PC-3 (cell line): ENCODE measurements around the gene GLRX. TPM values are rescaled to one million over a fixed set of nuclear protein-coding genes. Genes with fewer than 3 reads are reported as not detected.
A peak's percentile ranks its signal among the peaks of the same experiment; 100 is the strongest.

Experiments used
- ATAC-seq: fragments of 200-7000 bp; cut with Tn5 transposase; 2 replicates; pipeline ENCODE4 v1.9.1; 2020; ENCODE audit warnings: mild to moderate bottlenecking, moderate library complexity
- BruUV-seq: library from RNA; stranded (reverse); fragments of 400-500 nt; replicated peaks from 2 replicates; lab custom pipeline; 2021; lab: Mats Ljungman, UMichigan
- CTCF ChIA-PET: fragments of 300-600 bp; sonication (Branson Sonifier 250); formaldehyde crosslinking; loops from one replicate; lab custom pipeline; 2022; ENCODE audit warnings: antibody characterized with exemption; lab: Charles Lee
- POLR2A ChIA-PET: fragments of 300-600 bp; sonication (Branson Sonifier 250); formaldehyde crosslinking; loops from one replicate; lab custom pipeline; 2022; ENCODE audit warnings: antibody characterized with exemption; ENCODE audit not compliant: unreplicated experiment; lab: Charles Lee
- DNase-seq: peaks from one replicate; pipeline ENCODE4 v3.0.0-alpha.2; 2015
- H2AFZ ChIP-seq: fragments of 300-600 bp; sonication (generic); 2 replicates; pipeline ENCODE4 v1.6.0; 2016; ENCODE audit warnings: antibody characterized with exemption, low read length
- H3F3A ChIP-seq: fragments of 300-600 bp; sonication (generic); one replicate; pipeline ENCODE4 v1.6.0; 2017; ENCODE audit warnings: antibody characterized with exemption, low read length, control low read depth, mild to moderate bottlenecking; ENCODE audit not compliant: unreplicated experiment
- H3K27ac ChIP-seq: fragments of 300-600 bp; sonication (generic); 2 replicates; pipeline ENCODE4 v1.5.1; 2016; ENCODE audit warnings: mild to moderate bottlenecking, low read length
- H3K27me3 ChIP-seq: fragments of 300-600 bp; sonication (generic); 2 replicates; pipeline ENCODE4 v1.6.1; 2016; ENCODE audit warnings: low read length, mixed read lengths
- H3K36me3 ChIP-seq: fragments of 300-600 bp; sonication (generic); 2 replicates; pipeline ENCODE4 v1.6.1; 2016; ENCODE audit warnings: low read depth, mixed run types, low read length, mixed read lengths
- H3K4me1 ChIP-seq: fragments of 300-600 bp; sonication (generic); 2 replicates; pipeline ENCODE4 v1.5.1; 2016; ENCODE audit warnings: low read length; ENCODE audit not compliant: insufficient read depth
- H3K4me2 ChIP-seq: fragments of 300-600 bp; sonication (generic); 2 replicates; pipeline ENCODE4 v1.6.0; 2016; ENCODE audit warnings: low read length
- H3K4me3 ChIP-seq: fragments of 300-600 bp; sonication (generic); 2 replicates; pipeline ENCODE4 v1.5.1; 2016; ENCODE audit warnings: mild to moderate bottlenecking, low read length, mixed read lengths
- H3K79me2 ChIP-seq: fragments of 300-600 bp; sonication (generic); 2 replicates; pipeline ENCODE4 v1.6.1; 2017; ENCODE audit warnings: low read length, mixed read lengths
- H3K9ac ChIP-seq: fragments of 300-600 bp; sonication (generic); 2 replicates; pipeline ENCODE4 v1.6.0; 2016; ENCODE audit warnings: mild to moderate bottlenecking, low read length
- H3K9me2 ChIP-seq: fragments of 300-600 bp; sonication (generic); replicated peaks from 2 replicates; pipeline ENCODE4 v1.6.1; 2016; ENCODE audit warnings: mixed run types, low read length, mixed read lengths
- H3K9me3 ChIP-seq: fragments of 300-600 bp; sonication (generic); 2 replicates; pipeline ENCODE4 v1.6.1; 2016; ENCODE audit warnings: low read length, mixed read lengths
- H4K20me1 ChIP-seq: fragments of 300-600 bp; sonication (generic); 2 replicates; pipeline ENCODE4 v1.6.1; 2016; ENCODE audit warnings: low read length, mixed read lengths
- CTCF ChIP-seq: fragments of 300-600 bp; sonication (generic); conservative IDR thresholded peaks from 2 replicates; pipeline ENCODE4 v1.5.1; 2017; ENCODE audit warnings: antibody characterized with exemption, low read depth, mild to moderate bottlenecking, low read length
- EZH2 ChIP-seq: fragments of 300-600 bp; sonication (generic); IDR thresholded peaks from one replicate; pipeline ENCODE4 v1.6.1; 2017; ENCODE audit warnings: antibody characterized with exemption, mild to moderate bottlenecking, low read length; ENCODE audit not compliant: unreplicated experiment
- EZH2phosphoT487 ChIP-seq: fragments of 300-600 bp; sonication (generic); IDR thresholded peaks from 2 replicates; pipeline ENCODE4 v1.6.1; 2018; ENCODE audit warnings: mild to moderate bottlenecking, antibody characterized with exemption, low read length, borderline replicate concordance
- intact Hi-C: fragments of 100-400 bp; cut with micrococcal nuclease; formaldehyde crosslinking; loops from 2 replicates; pipeline ENCODE4 v1.9.0; 2023
- total RNA-seq: library from RNA; depleted of rRNA; stranded (reverse); fragments of >200 nt; gene quantifications from 2 replicates; pipeline ENCODE4 v1.2.3, GENCODE V29; 2014

GLRX gene
- total RNA-seq, 1 experiment from 2014 or later: 27.4 TPM

GRCh38 chr5:95846554-95847260, 24.2 kb upstream of the GLRX start:
- Histone ChIP-seq H3K4me3 (no peak overlapping the region), H3K27ac (no peak overlapping the region), H3K36me3 (no peaks in the 10 kb centered on the region), H3K9me2 (no peaks in the 10 kb centered on the region), H3K4me1 (peaks cover 7% of the 10 kb centered on the region; the same call in 1 of the 2 replicates), H2AFZ (no peak overlapping the region), H4K20me1 (no peaks in the 10 kb centered on the region), H3K27me3 (no peaks in the 10 kb centered on the region), H3F3A (no peaks in the 10 kb centered on the region), H3K79me2 (no peaks in the 10 kb centered on the region), H3K9ac (no peak overlapping the region), H3K9me3 (no peaks in the 10 kb centered on the region), H3K4me2 (no peak overlapping the region)
- ChIA-PET CTCF (no interaction called here), POLR2A (no interaction called here)
- ATAC-seq (peak; percentile 80), DNase-seq (peak; percentile 76)
- no TSS peak for BruUV-seq
- intact Hi-C loops: loop anchor here (1.0 to 10.0 kb wide), 5 partner anchors 23 to 562 kb away; partner anchors contain the start of gene MCTP1
- TF ChIP-seq EZH2phosphoT487: no peak
- TF ChIP-seq CTCF: peak; percentile 87

DNA sequence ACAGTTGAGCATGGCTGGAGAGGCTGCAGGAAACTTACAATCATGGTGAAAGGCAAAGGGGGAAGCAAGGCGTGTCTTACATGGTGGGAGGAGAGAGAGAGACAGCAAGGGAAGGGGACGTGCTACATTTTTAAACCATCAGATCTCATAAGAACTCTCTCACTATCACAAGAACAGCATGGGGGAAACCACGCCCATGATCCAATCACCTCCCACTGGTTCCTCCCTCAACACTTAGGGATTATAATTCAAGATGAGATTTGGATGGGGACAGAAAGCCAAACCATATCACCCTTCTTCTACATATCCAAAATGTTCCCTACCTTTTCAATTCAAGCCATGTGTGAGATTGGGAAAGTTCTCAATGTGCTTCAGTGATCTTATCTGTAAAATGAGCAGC, 22.9 kb upstream of the GLRX start:
- no peaks in the 10 kb centered on the region for H3K27me3 ChIP-seq
- no peaks in the 10 kb centered on the region for H3K9me3 ChIP-seq
- BruUV-seq: no TSS peak
- H3K4me3 ChIP-seq: no peak overlapping the region
- no peaks in the 10 kb centered on the region for H3K36me3 ChIP-seq
- ChIA-PET CTCF (no interaction called here), POLR2A (no interaction called here)
- no peak for ATAC-seq
- H3K4me1 ChIP-seq: peaks cover 7% of the 10 kb centered on the region; the same call in 1 of the 2 replicates
- H3K4me2 ChIP-seq: no peak overlapping the region
- TF ChIP-seq CTCF (no peak), EZH2 (no peak), EZH2phosphoT487 (no peak)
- H3K9ac ChIP-seq: no peak overlapping the region
- H4K20me1 ChIP-seq: no peaks in the 10 kb centered on the region
- H3K9me2 ChIP-seq: no peaks in the 10 kb centered on the region
- no peaks in the 10 kb centered on the region for H3F3A ChIP-seq
- intact Hi-C loops: loop anchor here (10.0 kb wide), 1 partner anchor 561 kb away; the partner anchor contains the start of gene MCTP1
- no peaks in the 10 kb centered on the region for H3K79me2 ChIP-seq
- DNase-seq: no peak
- H3K27ac ChIP-seq: no peak overlapping the region
- no peak overlapping the region for H2AFZ ChIP-seq

DNA sequence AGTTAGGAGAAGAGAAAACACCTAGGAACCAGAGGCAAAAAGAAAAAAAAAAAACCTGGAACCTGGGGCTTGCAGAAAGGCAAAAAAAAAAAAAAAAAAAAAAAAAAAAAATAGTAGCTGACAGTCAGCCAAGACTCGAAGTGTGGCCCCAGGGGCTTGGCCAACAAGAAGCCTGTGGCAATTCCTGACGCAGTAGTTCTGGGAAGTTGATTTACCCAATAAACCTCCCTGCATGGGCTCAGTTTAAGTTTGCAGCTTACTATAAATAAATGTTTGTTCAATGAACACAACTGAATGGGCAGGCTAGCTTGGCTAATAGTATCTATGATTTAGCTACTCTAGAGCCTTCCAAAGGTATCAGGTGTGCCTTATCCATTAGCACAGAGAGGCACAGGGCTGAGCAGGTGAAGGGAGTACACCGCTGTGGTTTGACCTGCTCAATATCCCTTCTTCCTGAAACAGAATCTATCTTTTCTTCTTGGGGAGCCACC, 21.3 kb upstream of the GLRX start:
- no peaks in the 10 kb centered on the region for H3F3A ChIP-seq
- no peak for DNase-seq
- H3K9ac ChIP-seq: no peak overlapping the region
- H3K79me2 ChIP-seq: no peaks in the 10 kb centered on the region
- H3K4me2 ChIP-seq: no peak overlapping the region
- no peak; the same call in 1 of the 2 replicates for ATAC-seq
- no peaks in the 10 kb centered on the region for H3K27me3 ChIP-seq
- peak overlapping the region; percentile 49 for H3K27ac ChIP-seq
- no peak overlapping the region for H3K4me3 ChIP-seq
- CTCF ChIA-PET: interaction anchor here (0.6 to 0.8 kb wide), 3 partner anchors 20 to 81 kb away, joined by 3 to 9 read pairs (median 8); no protein-coding TSS in a partner anchor
- H3K4me1 ChIP-seq: peaks cover 7% of the 10 kb centered on the region; the same call in 1 of the 2 replicates
- no peaks in the 10 kb centered on the region for H3K9me2 ChIP-seq
- no peak overlapping the region for H2AFZ ChIP-seq
- intact Hi-C loops: loop anchor here (1.0 to 10.0 kb wide), 2 partner anchors 62 to 559 kb away; partner anchors contain the start of gene MCTP1
- BruUV-seq: no TSS peak
- H3K9me3 ChIP-seq: no peaks in the 10 kb centered on the region
- TF ChIP-seq CTCF (no peak), EZH2phosphoT487 (no peak), EZH2 (no peak)
- no peaks in the 10 kb centered on the region for H3K36me3 ChIP-seq
- POLR2A ChIA-PET: interaction anchor here (0.6 kb wide), 1 partner anchor 20 kb away, joined by 4 read pairs; no protein-coding TSS in a partner anchor
- H4K20me1 ChIP-seq: no peaks in the 10 kb centered on the region
